SKM-1 treated with dmso at 0.1 percent for 144 hours (cell line): ENCODE data around the gene NUDT6.
"Not testable (repeated sequence)": the region's sequence is repeated elsewhere in the genome, so short reads cannot be mapped to it uniquely, and the experiment has no call there.

Source experiments
- DNase-seq: peaks from one replicate; lab custom pipeline; 2025; ENCODE audit not compliant: unreplicated experiment; lab: John Stamatoyannopoulos, UW

NUDT6 gene

GRCh38 chr4:122921971-122922876 is at the start of gene NUDT6:
Gene NUDT6, minus strand, starts transcription at chr4:122922597. Its CDS starts 25 bp downstream, at chr4:122922572.
- DNase-seq = peak; percentile 37

- no peak for DNase-seq
These were observed 45.9 kb upstream of the NUDT6 start for GRCh38 chr4:122968227-122968812.

- DNase-seq = no peak
These were observed 44.8 kb upstream of the NUDT6 start for GRCh38 chr4:122967231-122967630.

- no peak for DNase-seq
These were observed 43.8 kb upstream of the NUDT6 start for GRCh38 chr4:122966201-122966600.

GRCh38 chr4:122963216-122963615 is 40.8 kb upstream of the NUDT6 start:
- DNase-seq = peak; percentile 60

GRCh38 chr4:122960611-122961000 is 38.2 kb upstream of the NUDT6 start:
- no peak for DNase-seq

GRCh38 chr4:122959981-122960610 is 37.7 kb upstream of the NUDT6 start:
- DNase-seq = no peak

- DNase-seq = no peak
These were observed 37.0 kb upstream of the NUDT6 start for GRCh38 chr4:122959441-122959840.

GRCh38 chr4:122958505-122958904 is 36.1 kb upstream of the NUDT6 start:
- DNase-seq = no peak

- no peak for DNase-seq
These were observed 31.5 kb upstream of the NUDT6 start for GRCh38 chr4:122953924-122954323.

- no peak for DNase-seq
These were observed 29.6 kb upstream of the NUDT6 start for GRCh38 chr4:122952028-122952427.

GRCh38 chr4:122948671-122949070 is 26.3 kb upstream of the NUDT6 start:
- DNase-seq = no peak

GRCh38 chr4:122946142-122946541 is 23.7 kb upstream of the NUDT6 start:
- DNase-seq = no peak

- not testable (repeated sequence) for DNase-seq
These were observed 22.7 kb upstream of the NUDT6 start for GRCh38 chr4:122945136-122945535.

GRCh38 chr4:122932763-122933162 is 10.4 kb upstream of the NUDT6 start:
- DNase-seq = no peak

GRCh38 chr4:122930862-122931261 is 8.5 kb upstream of the NUDT6 start:
- DNase-seq = peak; percentile 11

GRCh38 chr4:122928930-122929329 is 6.5 kb upstream of the NUDT6 start:
- no peak for DNase-seq

- DNase-seq = peak; percentile 90
These were observed 597 bp upstream of the NUDT6 start for GRCh38 chr4:122922877-122923511.

- DNase-seq = no peak
These were observed 1.1 kb downstream of the NUDT6 start for GRCh38 chr4:122921300-122921699.

- DNase-seq = no peak
These were observed 1.9 kb downstream of the NUDT6 start for GRCh38 chr4:122920473-122920872.

- DNase-seq = no peak
These were observed 4.7 kb downstream of the NUDT6 start for GRCh38 chr4:122917731-122918130.
